ENCODE data around the gene ROMO1.

DNA sequence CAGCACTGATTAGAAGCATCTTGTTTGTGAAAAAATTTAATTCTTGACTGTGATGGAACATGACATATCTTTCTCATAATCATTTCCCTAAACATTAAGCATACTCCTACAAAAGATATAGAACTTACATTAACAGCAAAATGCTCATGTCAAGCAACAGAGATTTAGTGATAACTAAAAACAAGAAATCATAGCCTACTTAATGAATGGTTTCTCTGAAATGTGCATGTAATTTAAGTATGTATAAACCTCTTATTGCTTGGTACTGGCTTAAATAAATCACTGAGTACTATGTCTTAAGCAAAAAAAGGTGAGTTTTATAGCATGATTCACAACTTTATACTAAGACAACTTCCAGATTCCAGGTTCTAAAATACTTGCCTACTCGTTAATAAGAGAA lies 9.3 kb downstream of the ROMO1 start:
- TF ChIP-seq, protein P1, sequence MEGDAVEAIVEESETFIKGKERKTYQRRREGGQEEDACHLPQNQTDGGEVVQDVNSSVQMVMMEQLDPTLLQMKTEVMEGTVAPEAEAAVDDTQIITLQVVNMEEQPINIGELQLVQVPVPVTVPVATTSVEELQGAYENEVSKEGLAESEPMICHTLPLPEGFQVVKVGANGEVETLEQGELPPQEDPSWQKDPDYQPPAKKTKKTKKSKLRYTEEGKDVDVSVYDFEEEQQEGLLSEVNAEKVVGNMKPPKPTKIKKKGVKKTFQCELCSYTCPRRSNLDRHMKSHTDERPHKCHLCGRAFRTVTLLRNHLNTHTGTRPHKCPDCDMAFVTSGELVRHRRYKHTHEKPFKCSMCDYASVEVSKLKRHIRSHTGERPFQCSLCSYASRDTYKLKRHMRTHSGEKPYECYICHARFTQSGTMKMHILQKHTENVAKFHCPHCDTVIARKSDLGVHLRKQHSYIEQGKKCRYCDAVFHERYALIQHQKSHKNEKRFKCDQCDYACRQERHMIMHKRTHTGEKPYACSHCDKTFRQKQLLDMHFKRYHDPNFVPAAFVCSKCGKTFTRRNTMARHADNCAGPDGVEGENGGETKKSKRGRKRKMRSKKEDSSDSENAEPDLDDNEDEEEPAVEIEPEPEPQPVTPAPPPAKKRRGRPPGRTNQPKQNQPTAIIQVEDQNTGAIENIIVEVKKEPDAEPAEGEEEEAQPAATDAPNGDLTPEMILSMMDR (IDR thresholded peaks at IDR 0.05) = no peak
- TF ChIP-seq POLR2A (IDR thresholded peaks at IDR 0.05) = no peak
